NCI-H1694 treated with DMSO at 0.1 percent for 48 hours (cell line): ENCODE measurements around the gene LMX1B.
"Not testable (repeated sequence)": the region's sequence is repeated elsewhere in the genome, so short reads cannot be mapped to it uniquely, and the experiment has no call there.

Source experiments
- DNase-seq: peaks from one replicate; lab custom pipeline; 2025; lab: John Stamatoyannopoulos, UW

Gene LMX1B

GRCh38 chr9:126633881-126634558 lies 20.3 kb downstream of the LMX1B start:
- no peak for DNase-seq

GRCh38 chr9:126635061-126635460 lies 21.3 kb downstream of the LMX1B start:
- DNase-seq, result no peak

GRCh38 chr9:126635661-126636439 lies 22.1 kb downstream of the LMX1B start:
- DNase-seq, result no peak

DNA sequence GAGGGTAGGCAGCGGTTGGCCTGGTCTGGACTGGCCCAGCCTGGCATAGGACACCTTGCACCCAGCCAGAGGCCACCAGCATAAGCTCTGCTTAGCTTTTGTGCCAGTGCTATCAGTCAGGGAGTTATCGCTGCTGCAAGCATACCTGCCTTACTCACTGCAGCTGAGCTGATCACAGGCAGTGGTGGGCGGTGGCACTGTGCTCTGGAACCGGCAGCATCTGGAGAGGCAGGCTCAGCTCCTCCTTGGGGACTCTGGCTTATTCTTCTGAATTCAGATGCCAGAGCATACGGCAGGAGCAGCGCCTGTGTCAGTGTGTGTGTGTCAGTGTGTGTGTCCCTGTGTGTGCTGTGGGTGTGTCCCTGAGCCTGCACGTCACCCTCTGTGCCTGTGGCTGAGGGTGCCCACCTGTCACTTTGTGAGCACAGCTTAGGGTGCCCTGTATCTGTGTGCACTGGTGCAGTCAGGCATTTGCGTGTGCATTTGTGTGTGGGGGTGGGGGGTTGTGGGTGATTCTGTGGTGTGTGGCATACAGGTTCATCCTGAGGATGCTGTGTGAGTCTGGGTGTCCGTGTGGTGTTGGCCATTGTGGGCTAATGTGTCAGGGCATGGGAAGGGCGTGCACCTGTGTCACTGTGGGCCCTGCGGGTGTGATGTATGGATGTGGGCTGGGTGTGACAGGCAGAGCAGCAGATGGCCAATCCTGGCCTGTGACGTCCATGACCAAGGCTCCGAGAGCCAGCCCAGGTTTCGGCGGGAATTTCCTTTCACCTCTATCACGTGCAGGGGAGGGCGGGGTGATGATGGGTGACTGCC lies 23.5 kb downstream of the LMX1B start:
- peak; percentile 42 for DNase-seq

- no peak for DNase-seq
Observed at GRCh38 chr9:126638571-126639132, 24.9 kb downstream of the LMX1B start.

DNA sequence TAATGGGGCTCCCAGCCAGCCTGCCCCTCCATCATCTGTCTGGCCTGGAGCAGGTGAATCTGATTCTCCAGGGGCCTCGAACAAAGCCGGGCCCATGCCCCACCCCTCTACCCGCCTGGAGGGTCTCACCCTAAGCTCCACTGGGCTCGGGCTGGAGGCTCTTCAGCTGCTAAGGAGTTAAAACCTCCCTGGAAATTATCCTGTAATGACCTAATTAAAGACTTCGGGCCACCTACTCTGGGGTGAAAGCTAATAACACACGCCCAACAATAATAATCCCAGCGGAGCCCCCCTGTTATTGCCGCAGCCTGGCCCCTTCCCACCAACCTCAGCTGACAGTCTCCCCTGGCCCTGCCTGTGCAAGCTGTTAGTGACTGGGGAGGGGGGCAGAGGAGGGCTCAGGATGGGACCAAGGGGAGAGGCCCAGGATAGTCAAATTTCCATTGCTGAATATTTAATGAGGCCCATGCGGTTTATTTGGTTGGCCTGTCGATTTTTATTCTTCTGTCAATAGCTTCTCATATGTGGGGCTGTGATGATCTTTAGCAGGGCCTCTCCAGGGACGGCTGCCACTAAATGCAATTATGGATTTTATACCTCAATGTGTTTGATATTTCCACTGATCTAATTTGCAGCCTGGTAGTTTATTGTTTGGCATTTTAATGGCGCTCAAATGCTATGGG lies 25.7 kb downstream of the LMX1B start:
- DNase-seq, result no peak

GRCh38 chr9:126641118-126641851 lies 27.6 kb downstream of the LMX1B start:
- DNase-seq, result no peak

- DNase-seq, result no peak
Observed at GRCh38 chr9:126642010-126642744, 28.4 kb downstream of the LMX1B start.

- DNase-seq, result no peak
Observed at GRCh38 chr9:126642839-126643238, 29.1 kb downstream of the LMX1B start.

DNA sequence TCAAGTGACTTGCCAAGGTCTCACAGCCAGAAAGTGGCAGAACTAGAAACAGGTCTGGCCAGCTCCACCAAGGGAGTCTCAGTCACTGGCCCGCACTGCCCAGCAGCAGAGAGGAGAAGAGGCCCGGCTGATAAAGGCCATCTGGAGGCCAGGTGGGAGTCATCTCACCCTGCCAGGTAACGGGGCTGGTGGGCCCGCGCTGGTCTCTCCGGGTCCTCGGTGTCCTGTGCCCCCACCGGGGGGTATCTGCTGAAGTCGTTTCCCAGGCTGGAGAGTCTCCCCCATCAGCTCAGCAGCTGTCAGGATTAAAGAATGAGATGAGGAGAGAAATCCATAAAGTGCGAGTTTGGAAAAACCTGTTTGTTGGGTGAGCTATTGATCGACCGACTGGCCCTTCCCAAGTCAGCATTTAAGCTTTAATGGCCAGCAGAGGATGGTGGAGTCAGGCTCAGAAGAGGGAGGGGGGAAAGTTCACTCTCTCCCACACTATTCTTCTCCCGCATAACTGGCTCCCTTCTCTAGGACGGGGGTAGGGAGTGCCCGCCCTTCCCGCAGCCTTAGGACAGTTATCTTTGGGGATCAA lies 30.3 kb downstream of the LMX1B start:
- DNase-seq, result no peak

GRCh38 chr9:126646162-126646561 lies 32.4 kb downstream of the LMX1B start:
- no peak for DNase-seq

DNA sequence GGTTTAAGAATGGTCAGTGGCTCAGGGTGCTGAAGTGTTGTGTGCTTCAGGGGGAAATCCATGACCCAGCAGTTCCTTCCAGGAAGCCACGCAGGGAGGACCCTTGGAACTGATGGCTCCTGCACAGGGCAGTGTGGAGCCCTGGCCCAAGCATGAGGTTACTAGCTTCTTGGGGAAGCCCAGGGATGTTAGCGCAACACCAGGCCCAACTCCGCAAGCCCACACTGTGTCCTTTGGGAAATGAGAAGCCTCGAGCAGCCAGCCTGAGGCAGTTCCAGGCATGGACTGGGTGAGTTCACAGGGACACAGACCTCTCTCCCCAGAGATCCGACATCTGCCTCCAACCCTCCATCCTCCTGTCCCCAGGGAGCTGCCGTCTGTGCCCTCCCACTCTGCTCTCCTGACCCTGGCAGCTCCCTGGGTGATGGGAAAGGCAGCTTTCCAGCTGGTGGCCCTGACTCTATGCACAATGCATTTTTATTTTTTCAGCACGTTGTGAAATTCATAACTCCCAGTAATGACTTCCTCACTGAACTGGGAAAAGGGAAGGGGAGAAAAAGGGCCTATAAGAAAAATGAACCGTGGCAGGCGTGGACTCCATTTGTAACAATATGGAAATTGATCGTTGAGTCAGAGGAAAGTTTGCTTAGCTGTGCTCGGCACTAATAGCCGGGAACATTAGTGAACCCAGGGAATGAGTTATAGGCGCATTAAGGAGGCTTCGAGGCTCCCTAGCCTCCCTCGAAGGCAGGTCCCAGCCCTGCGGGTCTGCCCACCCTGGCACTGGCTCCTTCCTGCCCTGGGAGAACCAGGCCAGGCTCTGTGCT lies 34.1 kb downstream of the LMX1B start:
- DNase-seq, result no peak

DNA sequence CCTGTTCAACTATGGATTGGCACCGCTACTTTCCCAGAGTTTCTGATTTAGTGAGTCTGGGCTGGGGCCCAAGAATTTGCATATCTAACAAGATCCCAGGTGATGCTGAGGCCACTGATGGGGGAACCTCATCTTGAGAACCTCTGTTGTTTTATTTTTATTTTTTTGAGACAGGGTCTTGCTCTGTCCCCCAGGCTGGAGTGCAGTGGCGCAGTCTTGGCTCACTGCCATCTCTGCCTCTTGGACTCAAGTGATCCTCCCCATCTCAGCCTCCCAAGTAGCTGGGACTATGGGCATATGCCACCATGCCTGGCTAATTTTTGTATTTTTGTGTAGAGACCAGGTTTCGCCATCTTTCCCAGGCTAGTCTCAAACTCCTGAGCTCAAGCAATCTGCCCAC lies 35.7 kb downstream of the LMX1B start:
- DNase-seq, result no peak

GRCh38 chr9:126650404-126651341 lies 36.9 kb downstream of the LMX1B start:
- no peak for DNase-seq

- no peak for DNase-seq
Observed at GRCh38 chr9:126652140-126652582, 38.4 kb downstream of the LMX1B start.

- no peak for DNase-seq
Observed at GRCh38 chr9:126654124-126654523, 40.4 kb downstream of the LMX1B start.

- not testable (repeated sequence) for DNase-seq
Observed at GRCh38 chr9:126656214-126656613, 42.5 kb downstream of the LMX1B start.
